OCI-LY7 (cell line): ENCODE results near the gene PKD1.

Experiments
- EZH2phosphoT487 ChIP-seq: fragments of 200-600 bp; sonication (generic); IDR thresholded peaks from 2 replicates; pipeline ENCODE4 v1.6.1; 2018; ENCODE audit warnings: low read depth, borderline replicate concordance, mild to moderate bottlenecking, mixed run types, antibody characterized with exemption, low read length, moderate library complexity, mixed read lengths
- TF ChIP-seq, protein P1 (sequence below): fragments of 200-600 bp; sonication (generic); conservative IDR thresholded peaks from 2 replicates; pipeline ENCODE4 v1.5.1; 2014; ENCODE audit warnings: mild to moderate bottlenecking, antibody characterized with exemption, low read length, moderate library complexity, mixed read lengths

DNA sequence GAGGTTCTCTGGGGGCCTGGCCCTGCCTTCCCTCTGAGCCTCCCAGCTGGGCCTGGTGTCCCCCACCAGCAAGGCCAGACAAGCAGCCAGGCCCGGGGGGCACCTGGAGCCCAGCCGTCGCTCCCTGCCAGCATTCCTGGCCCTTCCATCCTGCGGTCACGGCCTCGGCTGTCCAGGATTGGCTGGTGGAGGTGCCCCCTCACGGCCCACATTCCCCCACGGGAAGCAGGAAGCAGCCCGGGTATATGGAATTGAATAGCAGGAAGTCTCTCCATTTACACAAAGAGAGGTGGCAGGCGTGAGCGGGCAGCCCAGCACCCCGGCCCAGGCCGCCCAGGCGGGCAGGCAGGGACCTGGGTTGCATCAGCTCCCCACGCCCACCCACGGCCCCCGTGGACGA is 34.4 kb upstream of the PKD1 start:
- TF ChIP-seq, protein P1, sequence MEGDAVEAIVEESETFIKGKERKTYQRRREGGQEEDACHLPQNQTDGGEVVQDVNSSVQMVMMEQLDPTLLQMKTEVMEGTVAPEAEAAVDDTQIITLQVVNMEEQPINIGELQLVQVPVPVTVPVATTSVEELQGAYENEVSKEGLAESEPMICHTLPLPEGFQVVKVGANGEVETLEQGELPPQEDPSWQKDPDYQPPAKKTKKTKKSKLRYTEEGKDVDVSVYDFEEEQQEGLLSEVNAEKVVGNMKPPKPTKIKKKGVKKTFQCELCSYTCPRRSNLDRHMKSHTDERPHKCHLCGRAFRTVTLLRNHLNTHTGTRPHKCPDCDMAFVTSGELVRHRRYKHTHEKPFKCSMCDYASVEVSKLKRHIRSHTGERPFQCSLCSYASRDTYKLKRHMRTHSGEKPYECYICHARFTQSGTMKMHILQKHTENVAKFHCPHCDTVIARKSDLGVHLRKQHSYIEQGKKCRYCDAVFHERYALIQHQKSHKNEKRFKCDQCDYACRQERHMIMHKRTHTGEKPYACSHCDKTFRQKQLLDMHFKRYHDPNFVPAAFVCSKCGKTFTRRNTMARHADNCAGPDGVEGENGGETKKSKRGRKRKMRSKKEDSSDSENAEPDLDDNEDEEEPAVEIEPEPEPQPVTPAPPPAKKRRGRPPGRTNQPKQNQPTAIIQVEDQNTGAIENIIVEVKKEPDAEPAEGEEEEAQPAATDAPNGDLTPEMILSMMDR = no peak
- TF ChIP-seq EZH2phosphoT487 = no peak
